ENCODE results near the gene RNH1.

Gene RNH1

DNA sequence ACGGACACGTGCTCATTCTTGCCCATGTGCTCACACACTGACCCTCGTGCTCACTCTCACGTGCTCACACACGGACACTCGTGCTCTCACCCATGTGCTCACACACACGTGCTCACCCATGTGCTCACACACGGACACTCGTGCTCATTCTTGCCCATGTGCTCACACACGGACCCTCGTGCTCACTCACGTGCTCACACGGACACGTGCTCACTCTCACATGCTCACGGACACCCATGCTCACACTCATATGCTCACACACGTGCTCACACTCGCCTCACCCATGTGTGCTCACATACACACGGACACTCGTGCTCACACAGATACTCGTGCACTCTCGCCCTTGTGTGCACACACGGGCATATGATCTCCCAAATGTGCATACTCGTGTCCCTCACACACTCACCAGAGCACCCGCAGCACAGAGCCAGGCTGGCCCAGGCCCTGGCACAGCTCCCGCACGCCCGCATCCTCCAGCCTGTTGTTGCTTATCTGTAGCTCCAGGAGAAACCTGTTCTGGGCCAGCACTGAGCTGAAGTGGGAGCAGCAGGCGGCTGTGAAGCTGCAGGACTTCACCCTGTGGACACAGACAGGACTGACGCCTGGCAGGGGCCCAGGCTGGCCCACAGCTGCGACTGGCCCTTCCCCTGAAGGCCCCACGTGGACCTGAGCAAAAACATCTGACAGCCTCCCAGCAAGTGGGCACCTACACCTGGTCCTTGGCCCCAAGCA is 9.3 kb downstream of the RNH1 start:
- no peak for DNase-seq

- DNase-seq: no peak
Observed at GRCh38 chr11:496834-497564, 10.0 kb downstream of the RNH1 start.

- DNase-seq: no peak
Observed at GRCh38 chr11:495537-495931, 11.5 kb downstream of the RNH1 start.

DNA sequence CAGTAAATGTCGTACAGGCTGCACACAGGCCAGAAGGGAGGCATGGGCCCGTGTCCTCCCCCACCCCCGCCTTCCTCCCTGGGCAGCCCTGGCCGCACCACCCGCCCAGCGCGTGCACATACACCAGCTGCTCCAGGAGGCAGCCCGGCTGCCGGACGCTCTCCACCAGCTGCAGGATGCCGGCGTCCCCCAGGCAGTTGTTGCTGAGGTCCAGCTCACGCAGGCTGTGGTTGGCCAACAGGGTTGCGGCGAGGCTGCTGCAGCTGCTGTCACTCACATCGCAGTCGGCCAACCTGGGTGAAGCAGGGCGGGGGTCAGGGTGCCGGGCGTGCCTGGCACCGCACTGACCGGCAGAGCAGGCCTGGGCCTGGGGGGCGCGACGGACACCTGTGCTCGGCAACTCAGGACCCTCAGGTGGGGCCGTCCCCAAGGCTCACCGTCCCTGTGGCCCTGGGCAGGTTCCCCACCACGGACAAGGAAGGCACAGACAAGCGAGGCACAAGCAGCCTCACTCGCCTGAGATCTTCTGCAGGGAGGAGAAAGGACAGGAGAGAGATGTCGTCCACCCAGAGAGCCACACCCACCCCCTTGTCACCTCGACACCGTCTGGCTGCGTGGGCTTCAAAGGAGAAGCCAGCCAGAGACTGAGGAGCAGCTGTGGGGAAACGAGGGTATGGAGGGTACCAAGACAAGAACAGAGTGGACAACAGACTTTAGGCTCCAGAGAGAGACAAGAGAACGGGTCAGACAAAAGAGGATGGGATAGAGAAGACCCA is 12.1 kb downstream of the RNH1 start:
- no peak for DNase-seq

DNA sequence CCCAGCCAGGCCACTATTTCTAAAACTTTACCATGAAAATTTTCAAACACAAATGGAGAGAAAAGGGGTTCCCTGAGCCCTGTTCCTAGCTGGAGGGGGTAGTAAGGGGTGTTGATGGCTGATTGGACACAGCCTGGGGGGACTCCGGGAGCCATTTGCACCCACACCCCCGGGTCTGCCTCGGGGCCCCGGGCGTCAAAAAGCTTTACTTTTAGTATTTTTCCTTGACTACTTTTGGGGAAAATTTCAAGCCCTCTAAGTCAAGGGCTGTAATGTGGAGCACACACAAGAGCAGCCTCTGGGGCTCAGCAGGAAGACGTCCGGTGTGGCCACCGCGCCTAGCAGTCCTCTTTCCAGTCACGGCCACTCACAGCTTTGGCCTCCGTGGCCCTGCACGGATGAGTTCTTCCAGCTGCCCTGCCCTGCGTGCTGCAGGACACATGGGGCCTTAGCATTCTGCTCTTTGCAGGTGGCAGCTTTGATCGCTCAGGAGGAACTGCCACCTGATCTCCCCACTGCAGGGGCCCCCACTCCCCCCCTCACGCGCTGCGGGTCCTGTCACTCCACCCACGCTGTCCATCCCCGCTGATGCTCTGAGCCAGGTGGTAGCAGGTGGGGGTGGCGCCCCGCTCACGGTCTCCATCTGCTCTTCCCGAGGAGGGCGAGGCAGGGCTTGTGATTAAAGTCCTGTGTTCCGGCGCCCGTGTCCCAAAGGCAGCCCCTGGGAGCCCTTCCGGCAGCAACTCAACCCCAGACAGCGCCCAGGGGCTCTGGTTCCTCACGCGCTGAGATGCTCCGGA is 14.4 kb downstream of the RNH1 start:
- no peak for DNase-seq

- DNase-seq: no peak
Observed at GRCh38 chr11:491358-491757, 15.7 kb downstream of the RNH1 start.

- no peak for DNase-seq
Observed at GRCh38 chr11:490930-491260, 16.1 kb downstream of the RNH1 start.

- no peak for DNase-seq
Observed at GRCh38 chr11:490186-490929, 16.7 kb downstream of the RNH1 start.

GRCh38 chr11:489610-490185 is 17.3 kb downstream of the RNH1 start:
- DNase-seq: no peak

DNA sequence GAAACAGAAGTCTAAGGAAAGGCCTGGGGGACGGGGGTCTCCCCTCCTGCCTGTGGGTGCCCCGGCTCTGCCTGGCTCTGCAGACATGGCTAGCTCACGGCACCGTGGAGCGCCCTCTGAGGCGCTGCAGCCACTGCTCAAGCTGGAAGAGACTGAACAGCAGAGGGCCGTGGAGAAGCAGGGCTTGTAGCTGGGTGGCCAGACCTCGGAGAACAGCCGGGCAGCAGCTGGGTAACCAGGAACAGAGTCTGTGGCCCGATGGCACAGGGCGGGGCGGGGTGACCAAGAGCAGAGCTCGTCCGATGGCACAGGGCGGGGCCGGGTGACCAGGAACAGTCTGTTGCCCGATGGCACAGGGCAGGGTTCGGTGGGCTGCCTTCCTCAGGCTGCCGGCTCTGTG is 18.1 kb downstream of the RNH1 start:
- DNase-seq: no peak

DNA sequence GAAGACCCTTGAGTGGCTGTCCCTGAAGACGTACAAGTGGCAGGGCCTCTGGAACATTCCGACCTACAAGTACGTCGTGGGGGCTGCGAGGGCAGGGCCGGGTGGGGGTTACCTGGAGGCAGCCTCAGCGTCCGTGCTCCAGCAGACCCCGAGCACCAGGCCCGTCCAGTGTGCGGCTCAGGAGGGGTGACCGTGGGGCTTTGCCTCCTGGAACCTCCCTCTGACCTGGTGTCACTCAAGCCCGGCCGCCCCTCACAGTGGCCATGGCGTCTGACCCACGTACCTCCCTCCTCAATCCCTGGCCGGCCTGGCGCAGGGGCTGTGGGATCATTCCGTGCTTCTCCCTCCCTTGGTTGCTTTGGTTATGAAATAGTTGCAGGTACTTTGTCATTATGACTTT is 18.5 kb downstream of the RNH1 start:
- DNase-seq: no peak

GRCh38 chr11:488062-488461 is 19.0 kb downstream of the RNH1 start:
- no peak for DNase-seq

GRCh38 chr11:487571-488021 is 19.4 kb downstream of the RNH1 start:
- DNase-seq: no peak

GRCh38 chr11:486189-486588 is 20.9 kb downstream of the RNH1 start:
- no peak for DNase-seq

DNA sequence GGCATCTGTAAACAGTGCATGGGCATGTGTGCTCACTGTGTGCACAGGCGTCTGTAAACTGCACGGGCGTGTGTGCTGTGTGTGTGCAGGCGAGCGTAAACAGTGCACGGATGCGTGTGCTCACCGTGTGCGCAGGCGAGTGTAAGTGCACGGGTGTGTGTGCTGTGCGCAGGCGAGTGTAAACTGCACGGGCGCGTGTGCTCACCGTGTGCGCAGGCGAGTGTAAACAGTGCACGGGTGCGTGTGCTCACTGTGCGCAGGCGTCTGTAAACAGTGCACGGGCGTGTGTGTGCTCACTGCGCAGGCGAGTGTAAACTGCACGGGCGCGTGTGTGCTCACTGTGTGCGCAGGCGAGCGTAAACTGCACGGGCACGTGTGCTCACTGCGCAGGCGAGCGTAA is 22.4 kb downstream of the RNH1 start:
- no peak for DNase-seq

DNA sequence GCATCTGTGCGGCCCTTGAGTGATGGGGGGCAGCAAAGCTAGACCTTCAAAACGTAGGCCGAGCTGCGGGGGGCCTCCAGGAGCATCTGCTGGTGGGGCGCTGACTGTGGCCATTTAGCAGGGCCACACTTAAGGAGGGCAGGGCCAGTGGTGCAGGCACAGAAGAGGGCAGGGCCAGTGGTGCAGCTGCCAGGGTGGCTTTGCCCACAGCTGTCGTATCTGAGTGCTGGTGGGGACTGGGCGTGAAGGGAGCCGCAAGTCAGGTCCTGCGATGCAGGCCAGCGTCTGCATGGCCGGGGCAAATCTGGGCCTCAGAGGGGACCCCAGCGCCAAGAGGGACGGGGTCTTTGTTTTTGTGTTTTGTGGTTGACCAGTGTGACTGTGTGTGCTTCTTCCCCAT is 27.7 kb downstream of the RNH1 start:
- no peak for DNase-seq

GRCh38 chr11:477052-477715 is 29.9 kb downstream of the RNH1 start:
- DNase-seq: no peak

DNA sequence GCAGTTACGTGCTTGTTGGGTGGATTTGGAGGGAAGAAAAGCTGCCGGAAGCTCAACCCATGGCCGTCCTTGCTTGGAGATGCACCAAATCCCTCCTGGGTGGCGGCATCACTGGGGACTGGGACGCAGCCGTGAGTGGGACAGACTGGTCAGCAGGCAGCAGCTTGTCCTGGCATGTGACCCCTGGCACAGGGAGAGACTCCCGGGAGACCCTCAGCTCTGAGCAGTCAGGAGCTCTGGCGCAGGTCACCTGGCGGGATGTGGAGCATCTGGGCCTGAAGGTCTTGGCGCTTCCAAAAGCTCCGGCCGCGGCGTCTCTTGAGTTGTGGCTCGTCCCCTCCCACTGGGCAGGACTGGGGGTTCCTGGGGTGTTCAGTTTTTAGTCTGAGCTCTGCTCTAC is 30.6 kb downstream of the RNH1 start:
- no peak for DNase-seq

- DNase-seq: no peak
Observed at GRCh38 chr11:475941-476340, 31.1 kb downstream of the RNH1 start.

GRCh38 chr11:474914-475506 is 32.0 kb downstream of the RNH1 start:
- no peak for DNase-seq
